Measurements from ENCODE around the gene SLC10A7.
A peak's percentile ranks its signal among the peaks of the same experiment; 100 is the strongest.

The SLC10A7 gene

DNA sequence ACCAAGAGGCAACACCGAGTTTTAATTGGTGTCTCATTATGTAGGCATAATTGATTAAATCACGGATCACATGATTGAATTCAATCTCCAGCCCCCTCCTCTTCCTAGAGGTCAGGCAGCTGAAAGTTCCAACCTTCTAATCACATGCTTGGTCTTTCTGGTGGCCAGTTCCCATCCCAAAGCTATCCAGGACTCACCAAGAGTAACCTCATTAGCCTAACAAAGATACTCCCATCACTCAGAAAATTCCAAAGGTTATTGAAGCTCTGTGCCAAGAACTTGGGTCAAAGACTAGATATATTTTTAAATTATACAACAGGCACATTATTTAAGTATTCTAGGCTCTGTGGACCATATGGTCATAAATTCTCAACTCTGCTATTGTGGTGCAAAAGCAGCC, 65.1 kb downstream of the SLC10A7 start:
- H3K9ac ChIP-seq (ENCODE audit: low read length): no peak overlapping the region
- H3K79me2 ChIP-seq (ENCODE audit: low read length): peaks cover 2% of the 10 kb centered on the region
- no peak overlapping the region for H2AFZ ChIP-seq (ENCODE audit: low read length)
- H3K9me3 ChIP-seq (replicated peaks; ENCODE audit: insufficient read depth, low read length): no peaks in the 10 kb centered on the region
- H3K4me3 ChIP-seq (ENCODE audit: low read length): no peak overlapping the region
- H3K9me2 ChIP-seq (replicated peaks; ENCODE audit: insufficient read depth, low read length): no peaks in the 10 kb centered on the region
- no peaks in the 10 kb centered on the region for H3K36me3 ChIP-seq (replicated peaks; ENCODE audit: insufficient read depth, low read length)
- peaks cover 8% of the 10 kb centered on the region; the same call in 1 of the 2 replicates for H3K4me1 ChIP-seq (ENCODE audit: low read length)
- TF ChIP-seq EZH2 (optimal IDR thresholded peaks at IDR 0.05; ENCODE audit: low read depth, low read length): no peak
- TF ChIP-seq, protein P1, sequence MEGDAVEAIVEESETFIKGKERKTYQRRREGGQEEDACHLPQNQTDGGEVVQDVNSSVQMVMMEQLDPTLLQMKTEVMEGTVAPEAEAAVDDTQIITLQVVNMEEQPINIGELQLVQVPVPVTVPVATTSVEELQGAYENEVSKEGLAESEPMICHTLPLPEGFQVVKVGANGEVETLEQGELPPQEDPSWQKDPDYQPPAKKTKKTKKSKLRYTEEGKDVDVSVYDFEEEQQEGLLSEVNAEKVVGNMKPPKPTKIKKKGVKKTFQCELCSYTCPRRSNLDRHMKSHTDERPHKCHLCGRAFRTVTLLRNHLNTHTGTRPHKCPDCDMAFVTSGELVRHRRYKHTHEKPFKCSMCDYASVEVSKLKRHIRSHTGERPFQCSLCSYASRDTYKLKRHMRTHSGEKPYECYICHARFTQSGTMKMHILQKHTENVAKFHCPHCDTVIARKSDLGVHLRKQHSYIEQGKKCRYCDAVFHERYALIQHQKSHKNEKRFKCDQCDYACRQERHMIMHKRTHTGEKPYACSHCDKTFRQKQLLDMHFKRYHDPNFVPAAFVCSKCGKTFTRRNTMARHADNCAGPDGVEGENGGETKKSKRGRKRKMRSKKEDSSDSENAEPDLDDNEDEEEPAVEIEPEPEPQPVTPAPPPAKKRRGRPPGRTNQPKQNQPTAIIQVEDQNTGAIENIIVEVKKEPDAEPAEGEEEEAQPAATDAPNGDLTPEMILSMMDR (IDR thresholded peaks at IDR 0.05; ENCODE audit: low read length): no peak
- no peak for TF ChIP-seq EZH2phosphoT487 (IDR thresholded peaks at IDR 0.05; ENCODE audit: low read length)
- DNase-seq: no peak
- H3K27me3 ChIP-seq (replicated peaks; ENCODE audit: insufficient read depth, low read length): no peaks in the 10 kb centered on the region
- H3K27ac ChIP-seq (ENCODE audit: low read length): no peak overlapping the region
- 0 out of 2 replicates have a peak, but pooled peaks cover 5% of the 10 kb centered on the region for H3F3A ChIP-seq (ENCODE audit: insufficient read depth, low read length)
- no peaks in the 10 kb centered on the region for H4K20me1 ChIP-seq (ENCODE audit: insufficient read depth, low read length)
- no peak overlapping the region for H3K4me2 ChIP-seq (ENCODE audit: low read depth, low read length)

DNA sequence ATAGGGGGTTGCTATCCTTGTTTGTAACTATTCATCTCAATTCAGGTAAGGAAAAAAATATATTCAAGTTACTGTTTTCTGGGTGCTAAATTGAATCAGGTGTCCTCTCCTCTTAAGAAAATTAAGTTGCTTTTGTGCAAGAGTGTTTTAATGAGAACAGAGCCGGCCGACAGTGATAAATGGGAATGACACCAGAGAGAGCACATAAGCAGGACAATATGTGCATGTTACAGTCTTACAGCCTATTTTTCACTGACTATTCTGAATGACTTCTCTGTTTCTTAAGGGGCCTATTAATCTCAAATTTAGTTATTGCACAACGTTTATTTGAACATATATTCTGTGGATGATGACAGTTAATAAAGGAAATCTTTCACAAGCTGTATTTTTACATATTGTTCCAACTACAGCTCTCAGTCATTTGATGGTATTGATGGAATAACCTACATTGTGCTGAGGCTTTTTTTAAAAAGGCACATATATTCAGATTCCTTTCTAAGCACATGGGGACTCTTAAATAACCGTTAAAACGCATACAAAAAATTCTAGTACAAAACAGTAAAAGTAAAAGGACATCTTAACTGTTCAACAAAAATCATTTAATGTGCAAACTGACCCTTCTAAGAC, 68.4 kb downstream of the SLC10A7 start:
- TF ChIP-seq EZH2phosphoT487 (IDR thresholded peaks at IDR 0.05; ENCODE audit: low read length) (no peak), EZH2 (optimal IDR thresholded peaks at IDR 0.05; ENCODE audit: low read depth, low read length) (no peak)
- no peaks in the 10 kb centered on the region for H3K9me2 ChIP-seq (replicated peaks; ENCODE audit: insufficient read depth, low read length)
- DNase-seq: no peak
- H3K36me3 ChIP-seq (replicated peaks; ENCODE audit: insufficient read depth, low read length): no peaks in the 10 kb centered on the region
- no peak overlapping the region for H3K4me2 ChIP-seq (ENCODE audit: low read depth, low read length)
- peaks cover 6% of the 10 kb centered on the region for H3K4me1 ChIP-seq (ENCODE audit: low read length)
- H4K20me1 ChIP-seq (ENCODE audit: insufficient read depth, low read length): no peaks in the 10 kb centered on the region
- H3K9ac ChIP-seq (ENCODE audit: low read length): no peak overlapping the region
- H2AFZ ChIP-seq (ENCODE audit: low read length): no peak overlapping the region
- 0 out of 2 replicates have a peak, but pooled peaks cover 12% of the 10 kb centered on the region for H3F3A ChIP-seq (ENCODE audit: insufficient read depth, low read length)
- H3K4me3 ChIP-seq (ENCODE audit: low read length): no peak overlapping the region
- no peak overlapping the region for H3K27ac ChIP-seq (ENCODE audit: low read length)
- H3K79me2 ChIP-seq (ENCODE audit: low read length): peaks cover 18% of the 10 kb centered on the region
- H3K27me3 ChIP-seq (replicated peaks; ENCODE audit: insufficient read depth, low read length): no peaks in the 10 kb centered on the region
- no peaks in the 10 kb centered on the region for H3K9me3 ChIP-seq (replicated peaks; ENCODE audit: insufficient read depth, low read length)

DNA sequence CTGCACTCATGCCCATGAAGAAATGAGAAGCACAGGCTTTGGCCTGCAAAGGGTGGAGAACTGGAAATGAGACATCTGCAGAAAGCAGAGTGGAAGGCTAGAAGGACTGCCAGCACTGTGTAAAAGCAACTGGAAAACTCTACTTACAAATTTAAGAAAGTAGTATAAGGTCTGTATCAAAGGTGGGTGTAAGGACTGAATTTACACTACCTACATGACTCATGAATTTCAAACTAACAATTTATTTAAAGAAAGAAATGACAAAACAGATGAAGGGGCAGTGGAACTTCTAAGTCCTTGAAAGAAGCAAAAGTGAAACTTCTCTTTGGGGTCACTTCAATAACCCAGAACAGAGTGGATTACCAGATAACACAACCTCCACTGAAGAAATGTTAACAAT, 71.2 kb downstream of the SLC10A7 start:
- peak; percentile 70 for DNase-seq
- Histone ChIP-seq H3K36me3 (replicated peaks; ENCODE audit: insufficient read depth, low read length) (no peaks in the 10 kb centered on the region), H3K4me1 (ENCODE audit: low read length) (peaks cover 4% of the 10 kb centered on the region; the same call in 1 of the 2 replicates), H3K27ac (ENCODE audit: low read length) (peak overlapping the region; percentile 50), H4K20me1 (ENCODE audit: insufficient read depth, low read length) (no peaks in the 10 kb centered on the region), H3K9me3 (replicated peaks; ENCODE audit: insufficient read depth, low read length) (no peaks in the 10 kb centered on the region), H3K27me3 (replicated peaks; ENCODE audit: insufficient read depth, low read length) (no peaks in the 10 kb centered on the region), H3K4me3 (ENCODE audit: low read length) (peak overlapping the region; percentile 46), H3K4me2 (ENCODE audit: low read depth, low read length) (peak overlapping the region; percentile 50), H3K79me2 (ENCODE audit: low read length) (peaks cover 19% of the 10 kb centered on the region; the same call in 1 of the 2 replicates), H3K9ac (ENCODE audit: low read length) (peak overlapping the region; percentile 36; the same call in 1 of the 2 replicates), H3K9me2 (replicated peaks; ENCODE audit: insufficient read depth, low read length) (no peaks in the 10 kb centered on the region), H2AFZ (ENCODE audit: low read length) (peak overlapping the region; percentile 29; the same call in 1 of the 2 replicates), H3F3A (ENCODE audit: insufficient read depth, low read length) (0 out of 2 replicates have a peak, but pooled peaks cover 12% of the 10 kb centered on the region)
- no peak for TF ChIP-seq EZH2phosphoT487 (IDR thresholded peaks at IDR 0.05; ENCODE audit: low read length)

DNA sequence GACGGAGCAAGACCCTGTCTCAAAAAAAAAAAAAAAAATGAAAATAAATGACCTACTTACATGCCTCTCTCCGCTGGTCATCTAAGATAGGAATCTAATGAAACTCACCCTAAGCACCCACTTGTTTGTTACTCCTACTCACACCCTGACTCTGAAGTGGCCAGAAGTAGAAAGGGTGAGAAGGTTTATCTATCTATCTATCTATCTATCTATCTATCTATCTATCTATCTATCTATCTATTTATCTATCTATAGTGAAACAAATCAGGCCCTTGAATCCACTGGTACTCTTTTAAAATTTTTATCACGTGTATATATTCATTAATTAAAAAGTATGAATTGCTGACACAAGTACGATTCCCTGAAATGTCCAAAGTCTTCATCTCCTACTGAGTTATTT, 75.2 kb downstream of the SLC10A7 start:
- H3K79me2 ChIP-seq (ENCODE audit: low read length): peaks cover 16% of the 10 kb centered on the region; the same call in 1 of the 2 replicates
- no peak overlapping the region for H3K4me3 ChIP-seq (ENCODE audit: low read length)
- H3K27me3 ChIP-seq (replicated peaks; ENCODE audit: insufficient read depth, low read length): no peaks in the 10 kb centered on the region
- DNase-seq: no peak
- no peaks in the 10 kb centered on the region for H3K9me2 ChIP-seq (replicated peaks; ENCODE audit: insufficient read depth, low read length)
- TF ChIP-seq EZH2 (optimal IDR thresholded peaks at IDR 0.05; ENCODE audit: low read depth, low read length): no peak
- TF ChIP-seq, protein P1 (IDR thresholded peaks at IDR 0.05; ENCODE audit: low read length): no peak
- TF ChIP-seq EZH2phosphoT487 (IDR thresholded peaks at IDR 0.05; ENCODE audit: low read length): no peak
- H3K9me3 ChIP-seq (replicated peaks; ENCODE audit: insufficient read depth, low read length): no peaks in the 10 kb centered on the region
- no peaks in the 10 kb centered on the region for H4K20me1 ChIP-seq (ENCODE audit: insufficient read depth, low read length)
- no peak overlapping the region for H3K27ac ChIP-seq (ENCODE audit: low read length)
- 0 out of 2 replicates have a peak, but pooled peaks cover 11% of the 10 kb centered on the region for H3F3A ChIP-seq (ENCODE audit: insufficient read depth, low read length)
- no peak overlapping the region for H3K9ac ChIP-seq (ENCODE audit: low read length)
- no peaks in the 10 kb centered on the region for H3K36me3 ChIP-seq (replicated peaks; ENCODE audit: insufficient read depth, low read length)
- H3K4me1 ChIP-seq (ENCODE audit: low read length): peaks cover 4% of the 10 kb centered on the region; the same call in 1 of the 2 replicates
- H2AFZ ChIP-seq (ENCODE audit: low read length): no peak overlapping the region
- H3K4me2 ChIP-seq (ENCODE audit: low read depth, low read length): no peak overlapping the region
